LNCAP (cell line): ENCODE data around the gene MMP25.

Experiments used
- TF ChIP-seq, protein P1 (sequence below): fragments of 450-650 bp; IDR thresholded peaks from 2 replicates; pipeline ENCODE4 v1.5.1; 2017; ENCODE audit warnings: mild to moderate bottlenecking

Gene MMP25, protein sequence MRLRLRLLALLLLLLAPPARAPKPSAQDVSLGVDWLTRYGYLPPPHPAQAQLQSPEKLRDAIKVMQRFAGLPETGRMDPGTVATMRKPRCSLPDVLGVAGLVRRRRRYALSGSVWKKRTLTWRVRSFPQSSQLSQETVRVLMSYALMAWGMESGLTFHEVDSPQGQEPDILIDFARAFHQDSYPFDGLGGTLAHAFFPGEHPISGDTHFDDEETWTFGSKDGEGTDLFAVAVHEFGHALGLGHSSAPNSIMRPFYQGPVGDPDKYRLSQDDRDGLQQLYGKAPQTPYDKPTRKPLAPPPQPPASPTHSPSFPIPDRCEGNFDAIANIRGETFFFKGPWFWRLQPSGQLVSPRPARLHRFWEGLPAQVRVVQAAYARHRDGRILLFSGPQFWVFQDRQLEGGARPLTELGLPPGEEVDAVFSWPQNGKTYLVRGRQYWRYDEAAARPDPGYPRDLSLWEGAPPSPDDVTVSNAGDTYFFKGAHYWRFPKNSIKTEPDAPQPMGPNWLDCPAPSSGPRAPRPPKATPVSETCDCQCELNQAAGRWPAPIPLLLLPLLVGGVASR

DNA sequence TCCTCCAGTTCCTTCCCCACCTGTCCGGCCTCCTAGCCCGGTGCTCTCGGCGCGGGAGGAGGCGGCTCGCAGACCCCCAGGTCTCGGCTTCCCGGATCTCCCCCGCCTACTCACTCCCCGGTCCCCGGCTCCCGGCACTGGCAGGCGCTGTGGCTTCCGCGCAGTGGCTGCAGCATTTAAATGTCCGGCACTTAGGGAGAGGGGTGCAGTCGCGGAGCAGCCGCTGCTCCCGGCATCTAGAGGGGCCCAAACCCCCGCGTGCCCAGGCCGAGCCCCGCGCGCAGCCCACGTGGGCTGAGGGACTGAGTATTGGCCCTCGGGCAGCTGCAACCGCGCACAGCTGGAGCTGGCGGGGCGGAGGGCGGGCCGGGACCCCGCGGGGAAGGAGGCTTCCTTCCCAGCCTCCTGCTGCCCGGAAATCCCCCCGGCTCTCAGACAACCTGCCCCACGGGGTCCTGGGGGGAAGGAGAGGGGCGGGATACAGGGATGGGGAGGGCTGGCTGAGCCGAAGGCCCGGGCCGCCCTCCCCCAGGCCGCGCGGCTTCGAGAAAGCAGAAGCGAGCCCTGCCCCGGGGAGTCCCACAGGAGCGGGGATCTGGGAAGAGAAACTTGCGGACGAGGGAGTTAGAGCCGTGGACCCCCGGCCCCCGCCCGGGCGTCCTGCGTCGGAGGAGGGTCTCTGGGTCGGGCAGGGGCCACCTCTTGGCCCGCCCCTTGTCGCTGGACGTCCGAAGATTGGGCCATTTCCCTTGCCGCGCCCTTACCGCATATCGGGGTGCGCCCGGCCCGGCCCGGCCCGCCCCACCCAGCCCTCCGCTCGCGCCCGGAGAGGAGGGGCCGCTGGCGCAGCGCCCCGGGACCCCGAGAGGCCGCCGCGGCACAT lies at the start of gene MMP25:
Gene MMP25 (plus strand): TSS at position 804 of the 883 bp plus-strand sequence. CDS start 357 bp downstream, outside the sequence.
- TF ChIP-seq, protein P1, sequence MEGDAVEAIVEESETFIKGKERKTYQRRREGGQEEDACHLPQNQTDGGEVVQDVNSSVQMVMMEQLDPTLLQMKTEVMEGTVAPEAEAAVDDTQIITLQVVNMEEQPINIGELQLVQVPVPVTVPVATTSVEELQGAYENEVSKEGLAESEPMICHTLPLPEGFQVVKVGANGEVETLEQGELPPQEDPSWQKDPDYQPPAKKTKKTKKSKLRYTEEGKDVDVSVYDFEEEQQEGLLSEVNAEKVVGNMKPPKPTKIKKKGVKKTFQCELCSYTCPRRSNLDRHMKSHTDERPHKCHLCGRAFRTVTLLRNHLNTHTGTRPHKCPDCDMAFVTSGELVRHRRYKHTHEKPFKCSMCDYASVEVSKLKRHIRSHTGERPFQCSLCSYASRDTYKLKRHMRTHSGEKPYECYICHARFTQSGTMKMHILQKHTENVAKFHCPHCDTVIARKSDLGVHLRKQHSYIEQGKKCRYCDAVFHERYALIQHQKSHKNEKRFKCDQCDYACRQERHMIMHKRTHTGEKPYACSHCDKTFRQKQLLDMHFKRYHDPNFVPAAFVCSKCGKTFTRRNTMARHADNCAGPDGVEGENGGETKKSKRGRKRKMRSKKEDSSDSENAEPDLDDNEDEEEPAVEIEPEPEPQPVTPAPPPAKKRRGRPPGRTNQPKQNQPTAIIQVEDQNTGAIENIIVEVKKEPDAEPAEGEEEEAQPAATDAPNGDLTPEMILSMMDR: no peak

DNA sequence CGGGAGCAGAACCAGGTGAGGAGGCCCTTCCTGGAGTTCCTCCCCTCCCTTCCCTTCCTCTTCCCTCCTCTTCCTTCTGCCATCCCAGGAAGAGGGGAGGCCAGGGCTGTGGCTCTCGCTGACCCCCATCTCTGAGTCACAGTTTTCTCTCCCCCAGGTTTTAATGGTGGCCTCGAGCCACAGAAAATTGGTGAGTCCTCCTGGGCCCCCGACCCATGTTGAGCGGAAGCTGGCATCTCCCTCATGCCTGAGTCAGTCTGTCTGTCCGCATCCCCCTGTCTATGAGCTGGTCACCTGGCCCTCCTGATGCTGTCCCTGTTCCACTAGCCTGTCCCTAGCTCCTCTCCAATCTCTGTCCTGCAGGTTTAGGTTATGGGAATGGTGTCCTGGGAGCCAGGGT lies 46.4 kb upstream of the MMP25 start:
- TF ChIP-seq, protein P1: no peak

DNA sequence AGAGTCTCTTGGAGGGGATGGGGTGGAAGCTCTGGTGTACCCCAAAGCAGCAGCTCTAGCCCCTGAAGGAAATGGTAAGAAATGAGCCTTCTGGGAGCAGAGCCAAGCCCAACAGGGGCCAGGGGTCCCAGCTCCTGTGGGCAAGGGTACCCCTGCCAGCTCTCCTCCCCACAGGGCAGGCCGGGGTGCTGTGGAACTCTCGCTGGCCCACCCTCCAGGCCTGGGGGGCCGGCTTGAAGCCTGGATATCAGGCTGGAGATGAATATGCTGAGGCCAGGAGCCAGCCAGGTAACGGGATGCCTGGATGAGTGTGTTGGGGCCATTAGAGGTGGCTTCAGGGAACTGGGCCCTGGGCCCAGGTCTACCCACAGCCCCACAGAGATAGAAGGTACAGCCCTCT lies 45.8 kb upstream of the MMP25 start:
- TF ChIP-seq, protein P1: no peak

DNA sequence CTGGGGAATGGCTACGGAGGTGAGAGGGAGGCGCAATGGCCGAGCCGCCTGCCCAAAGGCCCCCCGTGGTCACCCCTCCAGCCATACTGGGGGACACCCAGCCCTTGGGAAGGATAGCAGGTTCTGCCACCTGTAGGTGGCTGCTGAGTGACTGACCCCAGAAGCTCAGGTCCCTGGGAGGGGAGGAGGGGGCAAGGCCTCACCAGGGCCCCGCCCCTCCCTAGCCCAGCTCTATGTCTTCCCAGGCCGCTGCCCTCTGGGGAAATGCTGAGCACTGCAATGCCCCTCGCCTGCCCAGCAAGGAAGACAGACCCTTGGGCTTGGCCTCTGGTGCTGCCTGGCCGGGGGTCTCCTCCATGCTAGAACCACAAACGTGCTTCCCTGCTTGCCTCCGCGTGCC lies 45.0 kb upstream of the MMP25 start:
- TF ChIP-seq, protein P1: no peak

DNA sequence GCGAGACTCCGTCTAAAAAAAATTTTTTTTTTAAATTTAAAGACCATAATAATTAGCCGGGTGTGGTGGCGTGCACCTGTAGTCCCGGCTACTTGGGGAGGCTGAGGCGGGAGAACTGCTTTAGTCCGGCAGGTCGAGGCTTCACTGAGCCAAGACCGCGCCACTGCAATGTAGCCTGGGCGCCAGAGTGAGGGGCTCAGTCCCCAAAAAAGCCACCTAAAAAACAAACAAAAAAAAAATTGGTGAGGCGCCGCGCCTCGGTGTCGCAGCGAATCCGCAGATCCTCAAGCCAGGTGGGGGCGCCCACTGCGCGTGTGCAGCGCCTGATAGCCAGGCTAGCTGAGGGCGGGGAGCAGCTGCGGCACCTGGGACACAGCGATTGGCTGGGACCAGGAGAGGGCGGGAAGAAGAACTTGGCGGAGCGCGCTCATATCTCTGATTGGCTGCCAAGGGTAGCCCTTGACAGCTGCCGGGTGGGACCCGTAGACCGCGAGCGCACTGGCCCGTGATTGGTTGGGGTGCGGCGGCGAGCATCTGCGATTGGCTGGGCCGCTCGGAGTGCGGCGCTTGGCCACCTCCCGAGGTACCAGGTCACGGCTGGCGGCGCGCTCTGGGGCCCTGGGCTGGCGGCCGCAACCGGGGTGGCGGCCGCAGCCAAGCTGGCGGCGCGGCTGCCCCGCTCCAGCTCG lies 42.6 kb upstream of the MMP25 start:
- TF ChIP-seq, protein P1: peak; percentile 59; the same call in 1 of the 2 replicates

DNA sequence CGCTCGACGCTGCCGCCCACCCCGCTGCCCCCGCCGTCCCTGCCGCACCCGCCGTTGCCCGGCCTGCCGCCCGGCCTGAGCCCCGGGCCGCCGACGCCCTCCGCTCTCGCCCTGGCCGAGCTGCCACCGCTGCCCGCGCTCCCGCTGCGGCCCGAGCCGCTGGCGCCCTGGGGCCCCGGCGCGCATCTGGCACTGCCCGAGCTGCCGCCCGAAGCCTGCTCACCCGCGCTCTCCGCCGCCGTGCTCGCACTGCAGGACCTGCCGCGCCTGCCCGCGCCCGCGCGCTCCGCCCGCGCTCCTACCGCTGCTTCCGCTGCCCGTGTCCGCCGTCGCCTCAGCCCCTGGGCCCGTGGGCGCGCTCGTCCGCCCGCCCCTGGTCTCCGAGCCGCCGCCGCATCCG lies 42.0 kb upstream of the MMP25 start:
- TF ChIP-seq, protein P1: no peak

DNA sequence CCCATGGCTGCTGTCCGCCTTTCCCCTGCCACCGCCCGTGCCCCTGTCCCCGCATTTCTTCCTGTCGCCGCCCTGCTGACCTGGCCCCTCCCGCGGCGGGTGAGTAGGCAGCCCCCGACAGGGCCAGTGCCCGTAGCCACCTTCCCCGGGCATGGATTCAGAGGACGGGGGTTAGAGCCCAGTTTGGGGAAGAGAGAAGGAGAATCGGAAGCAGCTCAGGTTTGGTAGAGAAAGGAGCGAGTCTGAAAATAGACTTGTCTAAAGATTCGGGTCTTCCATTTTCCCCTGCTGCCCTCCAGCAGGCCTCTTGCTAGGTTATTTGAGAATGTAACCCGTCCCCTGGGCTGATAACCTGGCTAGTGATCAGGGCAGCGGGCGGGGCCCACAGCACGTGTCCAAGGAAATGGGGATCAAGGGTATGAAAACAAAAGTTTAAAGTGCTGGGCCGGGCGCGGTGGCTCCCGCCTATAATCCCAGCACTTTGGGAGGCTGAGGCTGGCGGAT lies 41.5 kb upstream of the MMP25 start:
- TF ChIP-seq, protein P1: no peak
